Upper lobe of left lung (tissue), 6 donors: ENCODE results near the gene GOLGA6L2. TPM values are rescaled to one million over a fixed set of nuclear protein-coding genes. Genes with fewer than 3 reads are reported as not detected.
"Not testable (repeated sequence)": the region's sequence is repeated elsewhere in the genome, so short reads cannot be mapped to it uniquely, and the experiment has no call there.

Experiments used
- ATAC-seq, 2 donors: fragments of 200-7000 bp; cut with Tn5 transposase; one replicate each; pipeline ENCODE4 v1.9.1; 2022; ENCODE audit warnings: mild to moderate bottlenecking in 2 of 2, moderate library complexity in 2 of 2; ENCODE audit not compliant: low FRiP score in 2 of 2
- DNase-seq, 2 donors: peaks; one replicate each; pipeline ENCODE4 v3.0.0-alpha.2; 2019 to 2020
- H3K27ac ChIP-seq, 4 donors: fragments of 200-600 bp; sonication (generic); one replicate each; pipeline ENCODE4 v1.5.1; 2016 to 2019
- H3K27me3 ChIP-seq, 4 donors: fragments of 200-600 bp; sonication (generic); one replicate each; pipeline ENCODE4 v1.5.1; 2017 to 2019
- H3K36me3 ChIP-seq, 4 donors: fragments of 200-600 bp; sonication (generic); one replicate each; pipeline ENCODE4 v1.5.1; 2016 to 2019
- H3K4me1 ChIP-seq, 4 donors: fragments of 200-600 bp; sonication (generic); one replicate each; pipeline ENCODE4 v1.5.1; 2018 to 2019
- H3K4me3 ChIP-seq, 4 donors: fragments of 200-600 bp; sonication (generic); one replicate each; pipeline ENCODE4 v1.5.1; 2017 to 2019; ENCODE audit warnings: mild to moderate bottlenecking in 2 of 4, moderate library complexity in 1 of 4
- H3K9me3 ChIP-seq, 4 donors: fragments of 200-600 bp; sonication (generic); one replicate each; pipeline ENCODE4 v1.5.1; 2018 to 2019
- CTCF ChIP-seq, 6 experiments: fragments of 450-650 bp in 4 of 6; fragments of 200-600 bp in 2 of 6; sonication (generic) in 2 of 6; IDR thresholded peaks; one replicate each; pipeline ENCODE4 v1.5.1; 2016 to 2019; ENCODE audit warnings: antibody characterized with exemption in 6 of 6
- EP300 ChIP-seq, 4 donors: sonication (generic); formaldehyde crosslinking; IDR thresholded peaks; one replicate each; pipeline ENCODE4 v1.5.1; 2017; ENCODE audit warnings: antibody characterized with exemption in 4 of 4, control low read depth in 2 of 4
- POLR2A ChIP-seq, 4 donors: fragments of 450-650 bp; IDR thresholded peaks; one replicate each; pipeline ENCODE4 v1.5.1; 2016 to 2017; ENCODE audit warnings: antibody characterized with exemption in 4 of 4, mild to moderate bottlenecking in 2 of 4
- POLR2AphosphoS5 ChIP-seq, 2 donors: sonication (generic); formaldehyde crosslinking; IDR thresholded peaks; one replicate each; pipeline ENCODE4 v1.5.1; 2017; ENCODE audit warnings: antibody characterized with exemption in 2 of 2
- WGBS, 2 donors: methylation state at CpG; one replicate each; pipeline ENCODE4 v1.1.5; 2017 to 2018; 5-methylcytosine and 5-hydroxymethylcytosine counted together
- total RNA-seq, 6 donors: library from RNA; depleted of rRNA in 4 of 6; stranded (reverse); fragments of >200 nt in 4 of 6; gene quantifications; one replicate each; pipeline versions ENCODE4 v1.1.0 to v1.2.1, GENCODE V29; 2016 to 2021
- donor health status: DM: no; HTN: no; CAD: no; lungs with moderate emphysema.
- donor health status: DM: no; HTN: yes; CAD: no; lungs with severe emphysema.

Gene GOLGA6L2
- total RNA-seq, 6 donors from 2014 or later = not detected

DNA sequence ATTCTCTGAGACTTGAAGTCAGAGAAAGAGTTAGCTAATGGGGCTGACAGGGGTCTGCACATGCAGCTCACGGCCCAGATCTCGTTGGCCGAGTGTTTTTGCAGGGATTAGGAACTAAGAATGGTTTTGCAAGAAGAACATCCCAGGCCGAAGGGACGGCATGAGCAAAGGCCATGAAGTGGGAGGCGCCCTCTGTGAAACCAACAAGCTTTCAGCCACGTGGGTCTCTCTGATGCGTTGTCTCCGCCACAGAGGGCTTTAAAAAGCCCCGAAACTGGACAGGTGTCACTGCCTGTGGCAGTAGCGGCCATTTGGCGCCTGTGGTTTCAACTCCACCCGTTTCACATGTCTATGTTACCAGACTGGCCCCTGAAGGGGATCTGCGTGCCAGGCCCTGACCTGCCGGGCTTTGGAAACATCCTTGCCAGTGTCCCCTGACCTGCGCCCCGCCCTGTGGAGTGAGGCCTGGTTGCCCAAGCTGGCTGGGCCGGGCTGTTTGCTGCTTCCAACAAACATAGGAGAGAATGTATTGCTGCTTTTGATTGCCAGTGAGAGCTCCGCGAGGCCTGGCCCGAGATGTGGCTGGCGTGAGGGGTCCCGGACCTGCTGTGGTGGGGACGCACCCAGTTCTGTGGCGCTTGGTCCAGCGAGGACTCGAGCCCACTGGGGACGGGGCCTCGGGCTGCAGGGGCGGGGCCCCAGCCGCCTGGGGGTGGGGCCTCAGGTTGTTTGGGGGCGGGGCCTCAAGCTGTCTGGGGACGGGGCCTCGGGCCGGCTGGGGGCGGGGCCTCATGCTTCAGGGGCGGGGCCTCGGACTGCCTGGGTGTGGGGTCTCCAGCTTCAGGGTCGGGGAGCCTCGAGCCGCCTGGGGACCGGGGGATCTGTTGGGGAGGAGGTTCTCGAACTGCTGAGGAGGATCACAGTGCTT lies 30.4 kb downstream of the GOLGA6L2 start:
- no peaks in the 10 kb centered on the region for H3K9me3 ChIP-seq
- H3K4me3 ChIP-seq = no peak overlapping the region
- no peaks in the 10 kb centered on the region for H3K36me3 ChIP-seq
- no peak for ATAC-seq
- no peaks in the 10 kb centered on the region for H3K27me3 ChIP-seq
- TF ChIP-seq CTCF (IDR thresholded peaks at IDR 0.05) = no peak
- no peak for TF ChIP-seq POLR2AphosphoS5 (IDR thresholded peaks at IDR 0.05)
- no peak for TF ChIP-seq EP300 (IDR thresholded peaks at IDR 0.05)
- no peak for TF ChIP-seq POLR2A (IDR thresholded peaks at IDR 0.05)
- 87 to 89% methylated on average over 15 to 42 of the region's 43 CpGs for WGBS, 2 donors
- H3K4me1 ChIP-seq = no peaks in the 10 kb centered on the region
- no peak overlapping the region for H3K27ac ChIP-seq
- DNase-seq = peak in 1 of 2 donors; percentile 82

DNA sequence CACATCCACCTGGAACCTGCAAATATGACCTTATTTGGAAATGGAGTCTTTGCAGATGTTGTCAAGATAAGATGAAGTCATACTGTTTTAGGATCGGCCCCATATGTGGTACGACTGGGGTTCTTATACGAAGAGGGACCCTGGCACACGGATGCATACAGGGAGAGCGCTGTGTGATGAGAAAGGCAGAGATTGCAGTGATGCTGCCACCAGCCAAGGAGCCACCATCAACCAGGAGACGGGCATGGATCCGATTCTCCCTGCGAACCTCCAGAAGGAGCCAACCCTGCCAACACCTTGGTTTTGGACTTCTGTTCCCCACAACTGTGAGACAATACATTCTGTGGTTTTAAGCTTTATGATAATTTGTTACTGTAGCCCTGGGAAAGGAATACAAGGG lies 31.2 kb downstream of the GOLGA6L2 start:
- not testable (repeated sequence) for H3K9me3 ChIP-seq, DNase-seq, ATAC-seq, H3K27ac ChIP-seq, H3K36me3 ChIP-seq, H3K27me3 ChIP-seq, H3K4me1 ChIP-seq, H3K4me3 ChIP-seq
- WGBS, 2 donors = 91 to 98% methylated on average over 8 of the region's 8 CpGs

GRCh38 chr15:23415321-23415865 lies 31.6 kb downstream of the GOLGA6L2 start:
- Histone ChIP-seq H3K27me3 (no peaks in the 10 kb centered on the region), H3K36me3 (no peaks in the 10 kb centered on the region), H3K4me3 (no peak overlapping the region), H3K9me3 (no peaks in the 10 kb centered on the region), H3K4me1 (no peaks in the 10 kb centered on the region), H3K27ac (no peak overlapping the region)
- ATAC-seq (no peak), DNase-seq (no peak)
- TF ChIP-seq CTCF (IDR thresholded peaks at IDR 0.05) (no peak), POLR2A (IDR thresholded peaks at IDR 0.05) (no peak), POLR2AphosphoS5 (IDR thresholded peaks at IDR 0.05) (no peak), EP300 (IDR thresholded peaks at IDR 0.05) (no peak)
- 85 to 86% methylated on average over 7 to 8 of the region's 8 CpGs for WGBS, 2 donors

DNA sequence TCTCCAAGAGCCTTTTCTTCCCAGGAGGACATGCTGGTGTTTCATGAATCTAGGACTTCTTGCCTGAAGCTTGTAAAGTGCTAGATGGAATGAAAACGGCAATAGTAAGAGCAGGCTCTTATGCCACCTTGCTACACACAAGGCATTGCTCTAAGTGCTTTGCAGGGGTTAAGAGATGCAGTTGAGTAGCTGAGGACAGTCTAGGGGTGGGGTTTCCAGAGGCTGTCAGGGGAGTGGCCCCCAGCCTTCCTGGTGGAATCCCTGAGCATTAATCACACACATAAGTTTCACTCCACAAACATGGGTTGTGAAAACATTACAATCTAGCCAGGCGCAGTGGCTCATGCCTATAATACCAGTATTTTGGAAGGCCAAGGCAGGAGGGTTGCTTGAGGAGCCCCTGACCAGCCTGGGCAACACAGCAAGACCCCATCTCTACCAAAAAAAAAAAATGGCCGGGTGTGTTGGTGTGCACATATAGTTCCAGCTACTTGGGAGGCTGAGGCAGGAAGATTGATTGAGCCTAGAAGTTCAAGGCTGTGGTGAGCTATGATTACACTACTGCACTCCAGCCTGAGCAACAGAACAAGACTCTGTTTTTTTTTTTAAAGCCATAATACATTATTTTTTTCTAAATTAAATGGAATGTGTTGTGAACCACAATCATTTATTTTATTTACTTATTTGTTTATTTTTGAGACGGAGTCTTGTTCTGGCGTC lies 34.0 kb downstream of the GOLGA6L2 start:
- not testable (repeated sequence) for H3K4me3 ChIP-seq, H3K36me3 ChIP-seq, H3K27ac ChIP-seq, DNase-seq, H3K9me3 ChIP-seq, ATAC-seq, H3K27me3 ChIP-seq, H3K4me1 ChIP-seq
- 70 to 78% methylated on average over 5 of the region's 5 CpGs for WGBS, 2 donors

DNA sequence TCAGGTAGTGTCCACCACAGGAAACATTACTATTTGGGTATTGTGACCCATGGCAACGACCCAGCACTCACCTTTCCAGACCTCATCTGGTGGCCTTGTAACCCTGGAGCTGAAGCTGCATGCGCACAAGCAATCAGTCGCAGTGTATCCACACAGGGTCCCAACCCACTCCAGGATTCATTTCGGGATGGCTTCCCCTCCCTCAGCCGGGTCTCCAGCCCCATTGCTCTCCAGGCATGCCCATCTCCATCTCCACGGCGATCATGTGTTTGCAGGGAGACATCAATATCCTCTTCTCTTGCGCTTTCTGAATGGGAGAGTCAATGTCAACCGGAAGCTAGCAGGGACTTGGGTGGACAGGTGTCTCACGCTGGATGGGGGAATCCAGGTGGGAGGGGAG lies 35.2 kb downstream of the GOLGA6L2 start:
- DNase-seq (no peak), ATAC-seq (no peak)
- Histone ChIP-seq H3K4me1 (no peaks in the 10 kb centered on the region), H3K4me3 (no peak overlapping the region), H3K27me3 (no peaks in the 10 kb centered on the region), H3K9me3 (no peaks in the 10 kb centered on the region), H3K36me3 (no peaks in the 10 kb centered on the region), H3K27ac (no peak overlapping the region)
- TF ChIP-seq POLR2A (IDR thresholded peaks at IDR 0.05) (no peak), EP300 (IDR thresholded peaks at IDR 0.05) (no peak), CTCF (IDR thresholded peaks at IDR 0.05) (no peak), POLR2AphosphoS5 (IDR thresholded peaks at IDR 0.05) (no peak)
- WGBS, 2 donors = 80 to 84% methylated on average over 10 of the region's 10 CpGs
